Renal cortex interstitium (tissue), 11 donors: ENCODE measurements around the gene LAMA3. TPM values are rescaled to one million over a fixed set of nuclear protein-coding genes. Genes with fewer than 3 reads are reported as not detected.

Experiments used
- DNase-seq, 11 donors: peaks; one replicate each; pipeline ENCODE4 v3.0.0-alpha.2; 2013; ENCODE audit warnings: low read depth in 9 of 11, low spot score in 4 of 11; ENCODE audit errors: extremely low read depth in 1 of 11
- polyA plus RNA-seq, 3 donors: library from polyadenylated mRNA; unstranded; fragments of 120-200 nt; gene quantifications; one replicate each; pipeline ENCODE4 v1.2.1, GENCODE V29; 2013; ENCODE audit not compliant: insufficient read length in 3 of 3

Gene LAMA3
- polyA plus RNA-seq, 3 donors: 1.7 to 2.2 (median 2.1) TPM

GRCh38 chr18:23897733-23898132 is 208.5 kb downstream of the LAMA3 start:
- no peak for DNase-seq

- peak in 7 of 11 donors; percentile 8 to 50 (median 19) for DNase-seq
These were observed 211.7 kb downstream of the LAMA3 start for GRCh38 chr18:23900994-23901393.

DNA sequence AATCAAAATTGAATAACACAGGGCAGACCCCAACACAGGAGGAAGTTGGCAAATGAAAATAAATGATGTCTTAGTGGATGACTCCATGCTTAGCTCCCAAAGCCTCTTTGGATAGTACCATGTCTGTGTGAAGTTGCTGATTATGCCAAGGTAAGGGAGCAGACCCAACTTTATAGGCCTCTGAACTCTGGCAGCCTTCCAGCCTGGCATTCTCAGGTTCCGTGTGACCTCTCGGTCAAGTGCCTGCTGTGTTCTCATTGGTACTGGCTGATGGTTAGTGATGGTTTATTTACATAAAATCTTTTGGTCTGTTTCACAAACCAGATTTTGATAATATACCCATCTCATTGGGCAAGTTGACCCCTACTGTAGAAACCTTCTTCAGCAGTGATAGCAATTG is 213.1 kb downstream of the LAMA3 start:
- no peak for DNase-seq

DNA sequence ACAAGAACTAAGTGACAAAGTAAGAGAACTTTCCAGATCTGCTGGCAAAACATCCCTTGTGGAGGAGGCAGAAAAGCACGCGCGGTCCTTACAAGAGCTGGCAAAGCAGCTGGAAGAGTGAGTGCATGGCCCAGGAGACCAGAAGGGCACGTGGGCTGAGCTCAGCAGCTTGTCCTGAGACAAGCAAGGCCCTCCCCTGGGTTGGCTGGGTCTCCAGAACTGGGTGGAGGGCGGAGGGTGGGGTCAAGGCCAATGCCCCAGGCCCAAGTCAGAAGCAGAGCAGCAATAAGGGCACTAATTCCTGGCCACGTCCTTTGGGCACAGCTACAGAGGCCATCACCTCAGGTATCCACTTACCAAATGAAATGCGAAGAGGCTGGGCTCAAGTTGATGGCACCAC is 214.7 kb downstream of the LAMA3 start:
- no peak for DNase-seq

- DNase-seq: no peak
These were observed 217.4 kb downstream of the LAMA3 start for GRCh38 chr18:23906658-23907057.

DNA sequence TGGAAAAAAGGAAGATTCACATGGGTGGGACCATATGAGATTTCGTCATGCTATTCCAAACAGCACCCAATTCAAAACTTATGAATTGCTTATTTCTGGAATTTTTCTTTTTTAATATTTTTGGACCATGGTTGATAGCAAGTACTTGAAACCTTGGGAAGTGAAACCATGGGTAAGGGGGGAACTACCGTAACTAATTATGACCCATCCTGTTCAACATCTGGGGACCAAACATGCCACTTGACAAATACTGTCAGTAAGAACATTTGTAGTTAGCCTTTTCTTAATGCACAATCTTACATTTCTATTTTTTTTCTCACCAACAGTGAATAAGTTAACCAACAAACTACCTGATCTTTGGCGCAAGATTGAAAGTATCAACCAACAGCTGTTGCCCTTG is 219.6 kb downstream of the LAMA3 start:
- DNase-seq: no peak

DNA sequence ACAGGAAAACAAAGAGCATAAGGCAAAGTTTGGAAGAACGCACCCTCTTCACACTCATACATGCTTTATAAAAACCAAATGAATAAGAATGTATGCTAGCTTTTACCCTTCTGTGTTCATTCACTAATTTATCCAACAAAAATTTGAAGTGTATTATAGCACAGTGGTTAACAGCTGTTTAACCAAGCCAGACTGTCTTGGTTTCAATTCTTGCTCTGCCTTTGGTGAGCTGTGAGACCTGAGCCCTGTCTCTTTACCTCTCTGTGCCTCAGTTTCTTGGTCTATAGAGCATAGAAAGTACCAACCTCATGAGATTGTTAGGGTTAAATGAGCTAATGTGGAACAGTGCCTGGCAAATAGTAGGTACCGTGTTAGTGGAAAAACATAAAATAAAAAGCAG is 220.8 kb downstream of the LAMA3 start:
- DNase-seq: no peak

GRCh38 chr18:23912356-23912755 is 223.1 kb downstream of the LAMA3 start:
- no peak for DNase-seq

GRCh38 chr18:23916338-23916737 is 227.1 kb downstream of the LAMA3 start:
- no peak for DNase-seq

- peak; percentile 39 to 85 (median 64) for DNase-seq
These were observed 229.3 kb downstream of the LAMA3 start for GRCh38 chr18:23918395-23919032.

DNA sequence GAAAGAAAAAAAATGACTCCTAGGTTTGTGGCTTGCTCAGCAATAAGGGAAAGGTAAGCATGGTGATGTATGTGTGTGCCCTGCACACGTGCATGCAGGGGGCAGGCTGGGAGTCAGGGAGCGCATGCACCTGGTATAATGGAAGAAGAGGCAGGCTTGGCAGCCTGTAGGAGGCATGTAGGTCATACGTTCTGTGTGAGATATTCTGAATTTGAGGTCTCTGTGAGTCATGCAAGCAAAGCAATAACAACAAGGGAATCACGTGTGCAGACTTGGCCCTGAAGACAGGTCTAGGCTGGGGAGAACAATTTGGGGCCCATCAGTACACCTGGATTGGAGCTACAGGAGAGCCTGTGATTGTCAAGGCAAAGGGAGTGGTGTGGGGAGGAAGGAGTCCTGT is 230.8 kb downstream of the LAMA3 start:
- DNase-seq: no peak

GRCh38 chr18:23921716-23922285 is 232.5 kb downstream of the LAMA3 start:
- DNase-seq: peak in 1 of 11 donors; percentile 11

DNA sequence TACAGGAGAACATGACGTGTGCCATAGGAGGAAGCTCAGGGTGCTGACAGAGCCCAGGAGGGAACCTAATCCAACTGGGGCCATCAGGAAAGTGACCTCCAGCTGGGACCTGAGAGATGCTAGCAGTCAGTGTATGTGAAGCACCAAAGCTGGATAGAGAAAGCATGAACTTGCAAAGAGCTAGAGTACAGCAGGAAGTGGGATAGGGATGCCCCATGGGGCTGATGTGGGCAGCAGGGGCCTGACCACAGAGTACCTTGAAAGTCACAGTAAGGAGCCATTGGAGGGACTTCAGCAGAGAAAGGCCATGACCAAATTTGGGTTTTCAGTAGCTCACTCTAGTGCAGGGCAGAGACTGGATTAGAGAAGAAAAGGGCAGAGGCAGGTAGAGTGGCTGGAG is 233.7 kb downstream of the LAMA3 start:
- no peak for DNase-seq

DNA sequence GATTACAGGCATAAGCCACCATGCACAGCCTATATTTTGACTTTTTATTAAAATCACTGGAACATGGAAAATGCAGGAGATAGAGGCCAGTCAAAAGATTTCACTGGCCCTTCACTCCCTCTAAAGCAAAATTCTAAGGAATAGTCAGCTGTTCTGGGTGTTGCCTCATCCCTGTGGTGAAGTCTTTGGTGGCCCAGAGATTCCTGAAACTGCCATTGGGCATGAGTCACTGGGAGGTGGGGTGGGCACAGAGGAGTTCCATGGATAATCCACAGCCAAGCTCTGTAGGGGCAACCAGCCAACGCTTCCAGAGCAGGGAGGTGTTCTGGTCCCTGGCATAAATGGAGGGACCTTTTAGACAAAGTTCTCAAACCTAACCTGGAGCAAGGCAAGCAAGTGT is 235.6 kb downstream of the LAMA3 start:
- no peak for DNase-seq

DNA sequence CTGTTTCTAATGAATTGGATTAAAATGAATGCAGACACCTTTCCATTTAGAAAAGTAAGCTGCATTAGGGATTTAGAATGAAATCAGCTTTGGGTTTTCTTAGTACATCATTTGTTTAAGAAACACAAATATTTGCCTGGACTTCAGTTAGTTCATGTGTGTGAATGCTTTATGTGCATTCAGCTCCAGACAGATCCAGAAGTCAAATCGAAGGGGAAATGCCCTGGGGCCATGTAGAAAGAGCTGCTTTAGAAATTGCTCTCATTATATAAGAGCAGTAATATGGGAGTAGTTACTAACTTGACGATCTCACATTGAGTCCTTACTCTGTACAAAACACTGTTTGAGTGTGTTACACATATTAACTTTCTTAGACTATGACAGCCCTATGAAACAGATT is 237.3 kb downstream of the LAMA3 start:
- DNase-seq: no peak

DNA sequence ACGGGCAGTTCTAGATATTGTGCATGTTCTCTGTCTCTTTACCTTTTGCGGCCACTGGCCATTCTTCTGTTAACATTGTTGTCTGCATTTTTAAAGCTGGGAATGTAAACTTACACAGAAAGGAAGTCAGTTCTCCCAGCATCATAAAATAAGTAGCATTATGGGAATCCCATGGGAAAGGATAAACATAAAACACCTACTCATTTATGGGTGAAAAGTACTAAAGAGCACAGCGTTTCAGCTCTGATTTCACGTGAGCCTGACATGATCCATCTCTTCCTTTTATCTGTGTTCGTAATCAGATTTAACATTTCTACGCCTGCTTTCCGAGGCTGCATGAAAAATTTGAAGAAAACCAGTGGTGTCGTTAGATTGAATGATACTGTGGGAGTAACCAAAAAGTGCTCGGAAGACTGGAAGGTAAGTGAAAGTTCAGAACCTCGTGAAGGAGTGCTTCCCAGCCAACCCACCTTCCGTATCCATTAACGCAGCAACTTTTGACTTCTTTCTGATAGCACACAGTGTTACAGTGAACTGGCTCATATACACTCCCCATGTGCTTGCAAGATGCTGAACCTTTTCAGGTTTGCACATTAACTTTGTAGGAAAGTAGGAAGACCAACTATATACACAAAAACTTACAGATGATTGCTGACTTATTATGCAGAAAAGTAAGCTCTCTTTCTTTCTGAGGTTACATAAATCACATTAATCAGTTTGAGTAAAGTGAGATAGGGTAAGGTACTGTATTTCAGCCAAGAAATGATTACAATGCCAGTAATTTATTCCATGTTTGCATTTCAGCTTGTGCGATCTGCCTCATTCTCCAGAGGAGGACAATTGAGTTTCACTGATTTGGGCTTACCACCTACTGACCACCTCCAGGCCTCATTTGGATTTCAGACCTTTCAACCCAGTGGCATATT is 238.8 kb downstream of the LAMA3 start:
- no peak for DNase-seq

- DNase-seq: no peak
These were observed 240.2 kb downstream of the LAMA3 start for GRCh38 chr18:23929362-23929930.

DNA sequence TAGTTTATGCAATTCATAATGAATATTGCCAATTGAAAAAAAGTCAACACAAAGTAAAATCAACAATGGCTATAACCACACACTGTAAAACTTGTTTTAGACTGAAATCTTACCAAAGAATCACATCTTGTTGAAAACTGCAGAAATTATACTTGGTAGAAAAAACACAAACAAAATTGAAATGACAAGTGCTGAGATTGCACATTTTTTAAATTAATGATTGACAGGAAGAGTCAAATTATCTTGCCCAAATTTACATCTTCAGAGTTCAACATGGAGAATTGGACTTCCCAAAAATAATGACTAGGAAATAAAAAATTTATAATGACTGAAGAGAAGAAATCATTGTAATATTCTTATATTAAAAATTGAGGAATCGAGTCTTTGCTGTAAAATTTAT is 240.7 kb downstream of the LAMA3 start:
- DNase-seq: no peak

DNA sequence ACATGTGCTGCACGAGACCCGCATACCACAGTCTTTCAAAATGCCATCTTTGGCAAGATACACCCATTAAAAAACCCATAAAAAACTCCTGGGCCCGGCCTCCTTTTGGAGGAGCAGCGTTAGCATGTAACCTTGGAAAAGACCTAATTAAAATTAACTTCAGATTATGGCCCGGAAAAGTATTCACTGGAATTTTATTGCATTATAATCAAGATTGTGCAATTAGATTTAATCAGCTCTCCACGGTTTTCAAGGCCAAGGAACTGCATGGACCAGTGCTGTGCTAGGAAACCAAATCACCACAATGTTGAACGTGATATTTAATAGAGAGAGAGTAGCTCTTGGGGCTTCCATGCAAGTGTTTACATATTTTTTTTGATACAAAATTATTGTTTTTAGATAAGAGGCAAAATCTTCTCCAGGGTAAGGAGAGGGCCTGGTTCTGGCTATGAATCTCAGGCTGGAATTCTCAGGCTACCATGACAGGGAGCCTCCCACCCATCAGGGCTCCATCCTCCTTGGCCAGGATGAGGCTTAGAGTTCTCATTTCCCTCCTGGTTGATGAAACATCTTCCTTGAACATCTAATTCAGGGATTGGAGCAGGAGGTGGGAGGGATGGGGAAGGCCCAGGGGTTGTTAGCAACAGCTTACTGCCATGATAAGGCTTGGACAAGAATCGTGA is 243.3 kb downstream of the LAMA3 start:
- DNase-seq: no peak
